NCI-H524 (cell line): ENCODE results near the gene LAMP5.

Experiments used
- DNase-seq, 2 experiments: peaks; one replicate each; lab custom pipeline; 2025; lab: John Stamatoyannopoulos, UW

The LAMP5 gene

GRCh38 chr20:9500121-9500520 is 14.3 kb upstream of the LAMP5 start:
- no peak for DNase-seq

GRCh38 chr20:9501473-9501872 is 12.9 kb upstream of the LAMP5 start:
- DNase-seq: no peak

GRCh38 chr20:9503526-9504245 is 10.7 kb upstream of the LAMP5 start:
- DNase-seq: peak in 1 of 2 experiments; percentile 6

- DNase-seq: no peak
These were observed 8.0 kb upstream of the LAMP5 start for GRCh38 chr20:9506280-9506821.

GRCh38 chr20:9506964-9507369 is 7.4 kb upstream of the LAMP5 start:
- DNase-seq: no peak

GRCh38 chr20:9507544-9508239 is 6.7 kb upstream of the LAMP5 start:
- no peak for DNase-seq

GRCh38 chr20:9508240-9508661 is 6.1 kb upstream of the LAMP5 start:
- DNase-seq: no peak

- DNase-seq: no peak
These were observed 5.7 kb upstream of the LAMP5 start for GRCh38 chr20:9508696-9509178.

GRCh38 chr20:9509246-9509645 is 5.1 kb upstream of the LAMP5 start:
- DNase-seq: no peak

- DNase-seq: no peak
These were observed 3.5 kb upstream of the LAMP5 start for GRCh38 chr20:9510911-9511310.

- peak; percentile 54 to 61 for DNase-seq
These were observed 324 bp upstream of the LAMP5 start for GRCh38 chr20:9514072-9514460.

- peak in 1 of 2 experiments; percentile 43 for DNase-seq
These were observed 810 bp downstream of the LAMP5 start for GRCh38 chr20:9515214-9515585.

- peak; percentile 15 to 72 for DNase-seq
These were observed 1.4 kb downstream of the LAMP5 start for GRCh38 chr20:9515741-9516233.

GRCh38 chr20:9516234-9516871 is 2.0 kb downstream of the LAMP5 start:
- no peak for DNase-seq

- DNase-seq: no peak
These were observed 3.1 kb downstream of the LAMP5 start for GRCh38 chr20:9517297-9518162.

GRCh38 chr20:9518576-9519175 is 4.3 kb downstream of the LAMP5 start:
- DNase-seq: peak in 1 of 2 experiments; percentile 49

GRCh38 chr20:9520086-9520485 is 5.7 kb downstream of the LAMP5 start:
- no peak for DNase-seq

- peak in 1 of 2 experiments; percentile 33 for DNase-seq
These were observed 9.2 kb downstream of the LAMP5 start for GRCh38 chr20:9523636-9524035.

- no peak for DNase-seq
These were observed 17.2 kb downstream of the LAMP5 start for GRCh38 chr20:9531581-9531980.

GRCh38 chr20:9532069-9532838 is 17.9 kb downstream of the LAMP5 start:
- peak in 1 of 2 experiments; percentile 69 for DNase-seq
